ENCODE data around the gene RASSF5.
A peak's percentile ranks its signal among the peaks of the same experiment; 100 is the strongest.

RASSF5 gene

GRCh38 chr1:206547104-206547503, 39.8 kb downstream of the RASSF5 start:
- ATAC-seq: no peak

GRCh38 chr1:206550446-206550845, 43.1 kb downstream of the RASSF5 start:
- no peak for DNase-seq
- no peak for ATAC-seq

More at GRCh38 chr1:206547104-206547503, 39.8 kb downstream of the RASSF5 start:
- no peak for DNase-seq

GRCh38 chr1:206551296-206551985, 44.1 kb downstream of the RASSF5 start:
- ATAC-seq: no peak
- DNase-seq: no peak

- DNase-seq (peak; percentile 70), ATAC-seq (peak; percentile 88)
Measured at GRCh38 chr1:206551986-206552326, 44.6 kb downstream of the RASSF5 start.

- DNase-seq (no peak), ATAC-seq (no peak)
Measured at GRCh38 chr1:206554211-206554610, 46.9 kb downstream of the RASSF5 start.

GRCh38 chr1:206554701-206555472, 47.6 kb downstream of the RASSF5 start:
- ATAC-seq: no peak

GRCh38 chr1:206555473-206555935, 48.2 kb downstream of the RASSF5 start:
- peak; percentile 62 for DNase-seq
- no peak for ATAC-seq

More at GRCh38 chr1:206554701-206555472, 47.6 kb downstream of the RASSF5 start:
- no peak for DNase-seq

GRCh38 chr1:206556047-206556749, 48.9 kb downstream of the RASSF5 start:
- ATAC-seq (peak; percentile 48), DNase-seq (no peak)

GRCh38 chr1:206556750-206557635, 49.7 kb downstream of the RASSF5 start:
- DNase-seq (peak; percentile 92), ATAC-seq (peak; percentile 65)

- ATAC-seq (no peak), DNase-seq (peak; percentile 42)
Measured at GRCh38 chr1:206557636-206558473, 50.5 kb downstream of the RASSF5 start.

- ATAC-seq (no peak), DNase-seq (peak; percentile 24)
Measured at GRCh38 chr1:206558794-206559671, 51.7 kb downstream of the RASSF5 start.

GRCh38 chr1:206559672-206559995, 52.3 kb downstream of the RASSF5 start:
- DNase-seq (peak; percentile 48), ATAC-seq (no peak)

GRCh38 chr1:206560007-206560716, 52.8 kb downstream of the RASSF5 start:
- ATAC-seq (no peak), DNase-seq (peak; percentile 57)

- ATAC-seq (no peak), DNase-seq (no peak)
Measured at GRCh38 chr1:206563367-206564207, 56.3 kb downstream of the RASSF5 start.

- ATAC-seq: no peak
Measured at GRCh38 chr1:206565995-206566394, 58.7 kb downstream of the RASSF5 start.

GRCh38 chr1:206566999-206567398, 59.7 kb downstream of the RASSF5 start:
- ATAC-seq (no peak), DNase-seq (no peak)

More at GRCh38 chr1:206565995-206566394, 58.7 kb downstream of the RASSF5 start:
- DNase-seq: no peak

GRCh38 chr1:206568256-206568655, 60.9 kb downstream of the RASSF5 start:
- no peak for DNase-seq

GRCh38 chr1:206568779-206569352, 61.5 kb downstream of the RASSF5 start:
- DNase-seq: no peak
- ATAC-seq: peak; percentile 19

More at GRCh38 chr1:206568256-206568655, 60.9 kb downstream of the RASSF5 start:
- ATAC-seq: peak; percentile 67
